ENCODE results near the gene PRAF2.
A peak's percentile ranks its signal among the peaks of the same experiment; 100 is the strongest.

PRAF2 gene

GRCh38 chrX:49073601-49074575 is at the start of gene PRAF2:
TSS of gene PRAF2 (minus strand) at chrX:49074002. CDS start at chrX:49073987, 15 bp downstream.
- H2AFZ ChIP-seq (ENCODE audit: low read depth, low read length) = no peak within 1 kb of the TSS
- peaks cover 8% of the 10 kb centered on the region for H3K4me1 ChIP-seq (ENCODE audit: insufficient read depth, low read length)
- H3K36me3 ChIP-seq (ENCODE audit: insufficient read depth, low read length) = no peaks in the 10 kb centered on the region
- H3K4me3 ChIP-seq (ENCODE audit: low read length) = peak within 1 kb of the TSS; percentile 67
- H3K27me3 ChIP-seq (ENCODE audit: insufficient read depth, low read length) = no peaks in the 10 kb centered on the region
- no peaks in the 10 kb centered on the region for H3K9me3 ChIP-seq (ENCODE audit: low read length)

- Histone ChIP-seq H2AFZ (ENCODE audit: low read depth, low read length) (no peak overlapping the region), H3K4me3 (ENCODE audit: low read length) (peak overlapping the region; percentile 76), H3K27me3 (ENCODE audit: insufficient read depth, low read length) (no peaks in the 10 kb centered on the region), H3K4me1 (ENCODE audit: insufficient read depth, low read length) (no peaks in the 10 kb centered on the region), H3K36me3 (ENCODE audit: insufficient read depth, low read length) (peaks cover 10% of the 10 kb centered on the region), H3K9me3 (ENCODE audit: low read length) (no peaks in the 10 kb centered on the region)
Measured at GRCh38 chrX:49122499-49122898, 48.7 kb upstream of the PRAF2 start.

- Histone ChIP-seq H3K36me3 (ENCODE audit: insufficient read depth, low read length) (peaks cover 17% of the 10 kb centered on the region), H3K27me3 (ENCODE audit: insufficient read depth, low read length) (no peaks in the 10 kb centered on the region), H3K4me1 (ENCODE audit: insufficient read depth, low read length) (no peaks in the 10 kb centered on the region), H2AFZ (ENCODE audit: low read depth, low read length) (no peak overlapping the region), H3K9me3 (ENCODE audit: low read length) (no peaks in the 10 kb centered on the region), H3K4me3 (ENCODE audit: low read length) (no peak overlapping the region)
Measured at GRCh38 chrX:49120091-49120490, 46.3 kb upstream of the PRAF2 start.

- Histone ChIP-seq H3K27me3 (ENCODE audit: insufficient read depth, low read length) (no peaks in the 10 kb centered on the region), H2AFZ (ENCODE audit: low read depth, low read length) (no peak overlapping the region), H3K4me1 (ENCODE audit: insufficient read depth, low read length) (peaks cover 1% of the 10 kb centered on the region), H3K9me3 (ENCODE audit: low read length) (no peaks in the 10 kb centered on the region), H3K4me3 (ENCODE audit: low read length) (no peak overlapping the region), H3K36me3 (ENCODE audit: insufficient read depth, low read length) (peaks cover 22% of the 10 kb centered on the region)
Measured at GRCh38 chrX:49117581-49117980, 43.8 kb upstream of the PRAF2 start.

- no peaks in the 10 kb centered on the region for H3K27me3 ChIP-seq (ENCODE audit: insufficient read depth, low read length)
- H2AFZ ChIP-seq (ENCODE audit: low read depth, low read length) = no peak overlapping the region
- H3K36me3 ChIP-seq (ENCODE audit: insufficient read depth, low read length) = peaks cover 22% of the 10 kb centered on the region
- no peak overlapping the region for H3K4me3 ChIP-seq (ENCODE audit: low read length)
- H3K9me3 ChIP-seq (ENCODE audit: low read length) = no peaks in the 10 kb centered on the region
- peaks cover 10% of the 10 kb centered on the region for H3K4me1 ChIP-seq (ENCODE audit: insufficient read depth, low read length)
Measured at GRCh38 chrX:49116716-49117115, 42.9 kb upstream of the PRAF2 start.

GRCh38 chrX:49116076-49116475 is 42.3 kb upstream of the PRAF2 start:
- Histone ChIP-seq H2AFZ (ENCODE audit: low read depth, low read length) (no peak overlapping the region), H3K9me3 (ENCODE audit: low read length) (no peaks in the 10 kb centered on the region), H3K4me3 (ENCODE audit: low read length) (no peak overlapping the region), H3K36me3 (ENCODE audit: insufficient read depth, low read length) (peaks cover 22% of the 10 kb centered on the region), H3K27me3 (ENCODE audit: insufficient read depth, low read length) (no peaks in the 10 kb centered on the region), H3K4me1 (ENCODE audit: insufficient read depth, low read length) (peaks cover 12% of the 10 kb centered on the region)

- Histone ChIP-seq H3K4me1 (ENCODE audit: insufficient read depth, low read length) (peaks cover 12% of the 10 kb centered on the region), H3K36me3 (ENCODE audit: insufficient read depth, low read length) (peaks cover 12% of the 10 kb centered on the region), H3K4me3 (ENCODE audit: low read length) (no peak overlapping the region), H3K27me3 (ENCODE audit: insufficient read depth, low read length) (no peaks in the 10 kb centered on the region), H3K9me3 (ENCODE audit: low read length) (no peaks in the 10 kb centered on the region), H2AFZ (ENCODE audit: low read depth, low read length) (no peak overlapping the region)
Measured at GRCh38 chrX:49111791-49112190, 38.0 kb upstream of the PRAF2 start.

GRCh38 chrX:49110417-49110816 is 36.6 kb upstream of the PRAF2 start:
- H2AFZ ChIP-seq (ENCODE audit: low read depth, low read length) = no peak overlapping the region
- H3K36me3 ChIP-seq (ENCODE audit: insufficient read depth, low read length) = peaks cover 4% of the 10 kb centered on the region
- peaks cover 12% of the 10 kb centered on the region for H3K4me1 ChIP-seq (ENCODE audit: insufficient read depth, low read length)
- no peaks in the 10 kb centered on the region for H3K9me3 ChIP-seq (ENCODE audit: low read length)
- no peaks in the 10 kb centered on the region for H3K27me3 ChIP-seq (ENCODE audit: insufficient read depth, low read length)
- H3K4me3 ChIP-seq (ENCODE audit: low read length) = no peak overlapping the region

GRCh38 chrX:49108641-49109040 is 34.8 kb upstream of the PRAF2 start:
- H3K4me1 ChIP-seq (ENCODE audit: insufficient read depth, low read length) = peaks cover 12% of the 10 kb centered on the region
- H2AFZ ChIP-seq (ENCODE audit: low read depth, low read length) = no peak overlapping the region
- H3K9me3 ChIP-seq (ENCODE audit: low read length) = no peaks in the 10 kb centered on the region
- H3K36me3 ChIP-seq (ENCODE audit: insufficient read depth, low read length) = peaks cover 4% of the 10 kb centered on the region
- no peaks in the 10 kb centered on the region for H3K27me3 ChIP-seq (ENCODE audit: insufficient read depth, low read length)
- H3K4me3 ChIP-seq (ENCODE audit: low read length) = no peak overlapping the region

- H3K4me3 ChIP-seq (ENCODE audit: low read length) = no peak overlapping the region
- H2AFZ ChIP-seq (ENCODE audit: low read depth, low read length) = no peak overlapping the region
- no peaks in the 10 kb centered on the region for H3K9me3 ChIP-seq (ENCODE audit: low read length)
- no peaks in the 10 kb centered on the region for H3K27me3 ChIP-seq (ENCODE audit: insufficient read depth, low read length)
- H3K36me3 ChIP-seq (ENCODE audit: insufficient read depth, low read length) = no peaks in the 10 kb centered on the region
- H3K4me1 ChIP-seq (ENCODE audit: insufficient read depth, low read length) = peaks cover 4% of the 10 kb centered on the region
Measured at GRCh38 chrX:49106930-49107329, 33.1 kb upstream of the PRAF2 start.

- Histone ChIP-seq H3K4me1 (ENCODE audit: insufficient read depth, low read length) (no peaks in the 10 kb centered on the region), H3K4me3 (ENCODE audit: low read length) (no peak overlapping the region), H2AFZ (ENCODE audit: low read depth, low read length) (no peak overlapping the region), H3K36me3 (ENCODE audit: insufficient read depth, low read length) (no peaks in the 10 kb centered on the region), H3K27me3 (ENCODE audit: insufficient read depth, low read length) (no peaks in the 10 kb centered on the region), H3K9me3 (ENCODE audit: low read length) (no peaks in the 10 kb centered on the region)
Measured at GRCh38 chrX:49106296-49106695, 32.5 kb upstream of the PRAF2 start.

GRCh38 chrX:49103637-49104036 is 29.8 kb upstream of the PRAF2 start:
- no peaks in the 10 kb centered on the region for H3K36me3 ChIP-seq (ENCODE audit: insufficient read depth, low read length)
- no peak overlapping the region for H3K4me3 ChIP-seq (ENCODE audit: low read length)
- H3K9me3 ChIP-seq (ENCODE audit: low read length) = no peaks in the 10 kb centered on the region

GRCh38 chrX:49102190-49102589 is 28.4 kb upstream of the PRAF2 start:
- H3K4me3 ChIP-seq (ENCODE audit: low read length) = no peak overlapping the region
- H3K36me3 ChIP-seq (ENCODE audit: insufficient read depth, low read length) = no peaks in the 10 kb centered on the region
- H3K4me1 ChIP-seq (ENCODE audit: insufficient read depth, low read length) = no peaks in the 10 kb centered on the region
- no peaks in the 10 kb centered on the region for H3K27me3 ChIP-seq (ENCODE audit: insufficient read depth, low read length)
- H2AFZ ChIP-seq (ENCODE audit: low read depth, low read length) = no peak overlapping the region
- no peaks in the 10 kb centered on the region for H3K9me3 ChIP-seq (ENCODE audit: low read length)

More at GRCh38 chrX:49103637-49104036, 29.8 kb upstream of the PRAF2 start:
- no peaks in the 10 kb centered on the region for H3K27me3 ChIP-seq (ENCODE audit: insufficient read depth, low read length)
- no peak overlapping the region for H2AFZ ChIP-seq (ENCODE audit: low read depth, low read length)
- no peaks in the 10 kb centered on the region for H3K4me1 ChIP-seq (ENCODE audit: insufficient read depth, low read length)

Measured in neuron (in vitro differentiated cells).